Stromal cell of bone marrow (primary cell): ENCODE results near the gene TMEM233.
"Not testable (repeated sequence)": the region's sequence is repeated elsewhere in the genome, so short reads cannot be mapped to it uniquely, and the experiment has no call there.

ENCODE experiments used
- DNase-seq: peaks from one replicate; pipeline ENCODE4 v3.0.0-alpha.2; 2012; ENCODE audit warnings: low read depth

The TMEM233 gene

GRCh38 chr12:119609358-119609757, 15.8 kb downstream of the TMEM233 start:
- no peak for DNase-seq

- peak; percentile 32 for DNase-seq
These were observed 19.9 kb downstream of the TMEM233 start for GRCh38 chr12:119613319-119613936.

- no peak for DNase-seq
These were observed 21.1 kb downstream of the TMEM233 start for GRCh38 chr12:119614705-119615104.

GRCh38 chr12:119615518-119616475, 22.2 kb downstream of the TMEM233 start:
- DNase-seq: no peak

GRCh38 chr12:119618328-119618896, 24.8 kb downstream of the TMEM233 start:
- not testable (repeated sequence) for DNase-seq

GRCh38 chr12:119620490-119620889, 26.9 kb downstream of the TMEM233 start:
- DNase-seq: no peak

- DNase-seq: peak; percentile 9
These were observed 28.3 kb downstream of the TMEM233 start for GRCh38 chr12:119621878-119622277.

GRCh38 chr12:119624966-119625365, 31.4 kb downstream of the TMEM233 start:
- DNase-seq: no peak

GRCh38 chr12:119627019-119627643, 33.6 kb downstream of the TMEM233 start:
- DNase-seq: no peak

GRCh38 chr12:119627686-119628085, 34.1 kb downstream of the TMEM233 start:
- no peak for DNase-seq

- no peak for DNase-seq
These were observed 36.7 kb downstream of the TMEM233 start for GRCh38 chr12:119630223-119630780.

GRCh38 chr12:119630962-119631550, 37.5 kb downstream of the TMEM233 start:
- DNase-seq: no peak

- DNase-seq: no peak
These were observed 38.5 kb downstream of the TMEM233 start for GRCh38 chr12:119631930-119632678.

GRCh38 chr12:119634743-119635142, 41.2 kb downstream of the TMEM233 start:
- DNase-seq: no peak

GRCh38 chr12:119642986-119643385, 49.4 kb downstream of the TMEM233 start:
- DNase-seq: no peak

- no peak for DNase-seq
These were observed 51.4 kb downstream of the TMEM233 start for GRCh38 chr12:119644930-119645329.

- DNase-seq: no peak
These were observed 52.0 kb downstream of the TMEM233 start for GRCh38 chr12:119645535-119646059.

GRCh38 chr12:119649202-119649808, 55.7 kb downstream of the TMEM233 start:
- no peak for DNase-seq

- no peak for DNase-seq
These were observed 59.1 kb downstream of the TMEM233 start for GRCh38 chr12:119652665-119653064.

- DNase-seq: not testable (repeated sequence)
These were observed 63.4 kb downstream of the TMEM233 start for GRCh38 chr12:119657001-119657400.
